ENCODE measurements around the gene ACTN4.
A peak's percentile ranks its signal among the peaks of the same experiment; 100 is the strongest.
"Not testable (repeated sequence)": the region's sequence is repeated elsewhere in the genome, so short reads cannot be mapped to it uniquely, and the experiment has no call there.

ACTN4 gene

GRCh38 chr19:38761884-38762389 lies 114.5 kb downstream of the ACTN4 start:
- H3K27me3 ChIP-seq (ENCODE audit: insufficient read depth, low read length); H3K36me3 ChIP-seq (ENCODE audit: insufficient read depth, low read length); H3K4me1 ChIP-seq (ENCODE audit: control insufficient read depth, insufficient read depth, low read length, unreplicated experiment); H3K79me2 ChIP-seq (ENCODE audit: control insufficient read depth, insufficient read depth, low read length, unreplicated experiment); H3K27ac ChIP-seq (ENCODE audit: low read depth, low read length); H2AFZ ChIP-seq (ENCODE audit: low read length, unreplicated experiment); H3K4me3 ChIP-seq (ENCODE audit: low read depth, low read length): not testable (repeated sequence)

GRCh38 chr19:38763795-38764220 lies 116.4 kb downstream of the ACTN4 start:
- no peaks in the 10 kb centered on the region for H3K27me3 ChIP-seq (ENCODE audit: insufficient read depth, low read length)
- no peaks in the 10 kb centered on the region for H3K4me1 ChIP-seq (ENCODE audit: control insufficient read depth, insufficient read depth, low read length, unreplicated experiment)
- no peak overlapping the region for H3K27ac ChIP-seq (ENCODE audit: low read depth, low read length)
- H3K79me2 ChIP-seq (ENCODE audit: control insufficient read depth, insufficient read depth, low read length, unreplicated experiment): no peaks in the 10 kb centered on the region
- no peak overlapping the region for H3K4me3 ChIP-seq (ENCODE audit: low read depth, low read length)
- no peaks in the 10 kb centered on the region for H3K36me3 ChIP-seq (ENCODE audit: insufficient read depth, low read length)
- no peak overlapping the region for H2AFZ ChIP-seq (ENCODE audit: low read length, unreplicated experiment)

GRCh38 chr19:38765214-38765613 lies 117.8 kb downstream of the ACTN4 start:
- Histone ChIP-seq H3K36me3 (ENCODE audit: insufficient read depth, low read length) (no peaks in the 10 kb centered on the region), H3K27ac (ENCODE audit: low read depth, low read length) (no peak overlapping the region), H3K4me3 (ENCODE audit: low read depth, low read length) (no peak overlapping the region), H3K27me3 (ENCODE audit: insufficient read depth, low read length) (no peaks in the 10 kb centered on the region), H2AFZ (ENCODE audit: low read length, unreplicated experiment) (no peak overlapping the region), H3K79me2 (ENCODE audit: control insufficient read depth, insufficient read depth, low read length, unreplicated experiment) (no peaks in the 10 kb centered on the region), H3K4me1 (ENCODE audit: control insufficient read depth, insufficient read depth, low read length, unreplicated experiment) (no peaks in the 10 kb centered on the region)

GRCh38 chr19:38766276-38767047 lies 119.0 kb downstream of the ACTN4 start:
- Histone ChIP-seq H3K4me3 (ENCODE audit: low read depth, low read length) (no peak overlapping the region), H3K79me2 (ENCODE audit: control insufficient read depth, insufficient read depth, low read length, unreplicated experiment) (no peaks in the 10 kb centered on the region), H3K27ac (ENCODE audit: low read depth, low read length) (no peak overlapping the region), H3K36me3 (ENCODE audit: insufficient read depth, low read length) (no peaks in the 10 kb centered on the region), H3K4me1 (ENCODE audit: control insufficient read depth, insufficient read depth, low read length, unreplicated experiment) (no peaks in the 10 kb centered on the region), H2AFZ (ENCODE audit: low read length, unreplicated experiment) (no peak overlapping the region), H3K27me3 (ENCODE audit: insufficient read depth, low read length) (no peaks in the 10 kb centered on the region)

- H3K79me2 ChIP-seq (ENCODE audit: control insufficient read depth, insufficient read depth, low read length, unreplicated experiment): no peaks in the 10 kb centered on the region
- no peak overlapping the region for H3K27ac ChIP-seq (ENCODE audit: low read depth, low read length)
- no peaks in the 10 kb centered on the region for H3K36me3 ChIP-seq (ENCODE audit: insufficient read depth, low read length)
- H3K4me1 ChIP-seq (ENCODE audit: control insufficient read depth, insufficient read depth, low read length, unreplicated experiment): no peaks in the 10 kb centered on the region
- H3K27me3 ChIP-seq (ENCODE audit: insufficient read depth, low read length): no peaks in the 10 kb centered on the region
- peak overlapping the region; percentile 39 for H2AFZ ChIP-seq (ENCODE audit: low read length, unreplicated experiment)
- H3K4me3 ChIP-seq (ENCODE audit: low read depth, low read length): no peak overlapping the region; the same call in 1 of the 2 replicates
These were observed 122.3 kb downstream of the ACTN4 start for GRCh38 chr19:38769635-38770211.

- not testable (repeated sequence) for H3K27ac ChIP-seq (ENCODE audit: low read depth, low read length); H3K27me3 ChIP-seq (ENCODE audit: insufficient read depth, low read length); H3K4me1 ChIP-seq (ENCODE audit: control insufficient read depth, insufficient read depth, low read length, unreplicated experiment); H3K79me2 ChIP-seq (ENCODE audit: control insufficient read depth, insufficient read depth, low read length, unreplicated experiment); H3K36me3 ChIP-seq (ENCODE audit: insufficient read depth, low read length); H3K4me3 ChIP-seq (ENCODE audit: low read depth, low read length); H2AFZ ChIP-seq (ENCODE audit: low read length, unreplicated experiment)
These were observed 122.9 kb downstream of the ACTN4 start for GRCh38 chr19:38770228-38770948.

GRCh38 chr19:38770949-38771275 lies 123.5 kb downstream of the ACTN4 start:
- H3K27ac ChIP-seq (ENCODE audit: low read depth, low read length); H3K27me3 ChIP-seq (ENCODE audit: insufficient read depth, low read length); H3K79me2 ChIP-seq (ENCODE audit: control insufficient read depth, insufficient read depth, low read length, unreplicated experiment); H3K36me3 ChIP-seq (ENCODE audit: insufficient read depth, low read length); H2AFZ ChIP-seq (ENCODE audit: low read length, unreplicated experiment); H3K4me3 ChIP-seq (ENCODE audit: low read depth, low read length); H3K4me1 ChIP-seq (ENCODE audit: control insufficient read depth, insufficient read depth, low read length, unreplicated experiment): not testable (repeated sequence)

GRCh38 chr19:38771569-38771968 lies 124.1 kb downstream of the ACTN4 start:
- not testable (repeated sequence) for H3K4me3 ChIP-seq (ENCODE audit: low read depth, low read length); H3K27me3 ChIP-seq (ENCODE audit: insufficient read depth, low read length); H3K4me1 ChIP-seq (ENCODE audit: control insufficient read depth, insufficient read depth, low read length, unreplicated experiment); H3K36me3 ChIP-seq (ENCODE audit: insufficient read depth, low read length); H2AFZ ChIP-seq (ENCODE audit: low read length, unreplicated experiment); H3K27ac ChIP-seq (ENCODE audit: low read depth, low read length); H3K79me2 ChIP-seq (ENCODE audit: control insufficient read depth, insufficient read depth, low read length, unreplicated experiment)

GRCh38 chr19:38773469-38774177 lies 126.2 kb downstream of the ACTN4 start, which contains the start of gene LGALS7:
Gene LGALS7, minus strand, starts transcription at chr19:38773517. Its CDS starts 25 bp downstream, at chr19:38773492.
- no peak within 1 kb of the TSS for H3K4me3 ChIP-seq (ENCODE audit: low read depth, low read length)
- H3K27me3 ChIP-seq (ENCODE audit: insufficient read depth, low read length): no peaks in the 10 kb centered on the region
- no peaks in the 10 kb centered on the region for H3K4me1 ChIP-seq (ENCODE audit: control insufficient read depth, insufficient read depth, low read length, unreplicated experiment)
- no peaks in the 10 kb centered on the region for H3K79me2 ChIP-seq (ENCODE audit: control insufficient read depth, insufficient read depth, low read length, unreplicated experiment)
- H2AFZ ChIP-seq (ENCODE audit: low read length, unreplicated experiment): no peak within 1 kb of the TSS
- no peak within 1 kb of the TSS for H3K27ac ChIP-seq (ENCODE audit: low read depth, low read length)
- H3K36me3 ChIP-seq (ENCODE audit: insufficient read depth, low read length): no peaks in the 10 kb centered on the region

GRCh38 chr19:38774181-38774950 lies 126.9 kb downstream of the ACTN4 start:
- no peak overlapping the region for H2AFZ ChIP-seq (ENCODE audit: low read length, unreplicated experiment)
- H3K79me2 ChIP-seq (ENCODE audit: control insufficient read depth, insufficient read depth, low read length, unreplicated experiment): no peaks in the 10 kb centered on the region
- no peaks in the 10 kb centered on the region for H3K36me3 ChIP-seq (ENCODE audit: insufficient read depth, low read length)
- H3K4me1 ChIP-seq (ENCODE audit: control insufficient read depth, insufficient read depth, low read length, unreplicated experiment): no peaks in the 10 kb centered on the region
- H3K27ac ChIP-seq (ENCODE audit: low read depth, low read length): no peak overlapping the region
- no peaks in the 10 kb centered on the region for H3K27me3 ChIP-seq (ENCODE audit: insufficient read depth, low read length)
- no peak overlapping the region for H3K4me3 ChIP-seq (ENCODE audit: low read depth, low read length)

All from ACC112 (cell line).